Mucosa of descending colon (tissue), 3 donors: ENCODE data around the gene SRCAP. TPM values are rescaled to one million over a fixed set of nuclear protein-coding genes. Genes with fewer than 3 reads are reported as not detected.

Source experiments
- ATAC-seq: fragments of 200-7000 bp; cut with Tn5 transposase; one replicate; pipeline ENCODE4 v1.9.1; 2020; ENCODE audit warnings: mild to moderate bottlenecking, moderate library complexity
- DNase-seq, 3 donors: peaks; one replicate each; pipeline ENCODE4 v3.0.0-alpha.2; 2020
- H3K36me3 ChIP-seq: fragments of 200-600 bp; one replicate; pipeline ENCODE4 v1.8.0; 2021; ENCODE audit warnings: low read depth, mild to moderate bottlenecking
- H3K4me1 ChIP-seq: fragments of 200-600 bp; one replicate; pipeline ENCODE4 v1.8.0; 2021; ENCODE audit warnings: low read depth, mild to moderate bottlenecking
- H3K4me3 ChIP-seq: fragments of 200-600 bp; one replicate; pipeline ENCODE4 v1.8.0; 2021; ENCODE audit warnings: mild to moderate bottlenecking
- H3K9me3 ChIP-seq: fragments of 200-600 bp; one replicate; pipeline ENCODE4 v1.8.0; 2021; ENCODE audit warnings: mild to moderate bottlenecking
- CTCF ChIP-seq: fragments of 200-600 bp; IDR thresholded peaks from one replicate; pipeline ENCODE4 v1.8.0; 2022; ENCODE audit warnings: antibody characterized with exemption, mild to moderate bottlenecking
- intact Hi-C, 2 donors: fragments of 100-400 bp; cut with DNase I in 1 of 2; cut with micrococcal nuclease in 1 of 2; formaldehyde crosslinking; loops; one replicate each; pipeline versions ENCODE4 v1.11.0 to v1.11.1; 2022; cut with DNase I, micrococcal nuclease
- total RNA-seq, 3 donors: library from RNA; stranded (reverse); fragmentation: NEBNext Ultra II Directional in 2 of 3; extraction: Animal tissue kit (Norgen Biotek cat#: 25700) in 2 of 3; gene quantifications; one replicate each; pipeline versions ENCODE4 v1.2.1 to v1.2.4, GENCODE V29; 2021 to 2023
- donor health status: DM: no; HTN: no; CAD: no; lungs with moderate emphysema.
- donor health status: DM: no; HTN: no; CAD: no.
- donor health status: DM: no; HTN: yes; CAD: no.

Gene SRCAP
- total RNA-seq, 3 donors from 2014 or later = 64.8 to 88.9 (median 65.4) TPM

GRCh38 chr16:30780021-30780420 is 81.0 kb downstream of the SRCAP start:
- peaks cover 23% of the 10 kb centered on the region for H3K4me1 ChIP-seq
- H3K9me3 ChIP-seq = no peaks in the 10 kb centered on the region
- no peak for ATAC-seq
- intact Hi-C loops = no loop called here
- H3K4me3 ChIP-seq = no peak overlapping the region
- H3K36me3 ChIP-seq = no peaks in the 10 kb centered on the region
- no peak for DNase-seq
- TF ChIP-seq CTCF = no peak

GRCh38 chr16:30780549-30780948 is 81.6 kb downstream of the SRCAP start:
- DNase-seq (no peak), ATAC-seq (no peak)
- intact Hi-C loops = no loop called here

GRCh38 chr16:30782486-30783279 is 83.7 kb downstream of the SRCAP start:
- ATAC-seq (no peak), DNase-seq (no peak)
- no peak for TF ChIP-seq CTCF
- H3K4me1 ChIP-seq = peaks cover 9% of the 10 kb centered on the region
- no peaks in the 10 kb centered on the region for H3K9me3 ChIP-seq
- H3K4me3 ChIP-seq = no peak overlapping the region
- intact Hi-C loops = no loop called here
- no peaks in the 10 kb centered on the region for H3K36me3 ChIP-seq

More at GRCh38 chr16:30780549-30780948, 81.6 kb downstream of the SRCAP start:
- H3K9me3 ChIP-seq = no peaks in the 10 kb centered on the region
- H3K4me3 ChIP-seq = no peak overlapping the region
- H3K4me1 ChIP-seq = peaks cover 19% of the 10 kb centered on the region
- no peak for TF ChIP-seq CTCF
- no peaks in the 10 kb centered on the region for H3K36me3 ChIP-seq

- intact Hi-C loops = no loop called here
- Histone ChIP-seq H3K4me1 (peaks cover 10% of the 10 kb centered on the region), H3K9me3 (no peaks in the 10 kb centered on the region), H3K4me3 (no peak overlapping the region), H3K36me3 (no peaks in the 10 kb centered on the region)
- DNase-seq (no peak), ATAC-seq (no peak)
- no peak for TF ChIP-seq CTCF
Observed at GRCh38 chr16:30783280-30784109, 84.5 kb downstream of the SRCAP start.

GRCh38 chr16:30784215-30784614 is 85.2 kb downstream of the SRCAP start:
- DNase-seq = no peak
- no peaks in the 10 kb centered on the region for H3K9me3 ChIP-seq
- no peak for ATAC-seq

More at GRCh38 chr16:30784215-30784614, 85.2 kb downstream of the SRCAP start:
- intact Hi-C loops = no loop called here
- no peak overlapping the region for H3K4me3 ChIP-seq
- TF ChIP-seq CTCF = no peak
- no peaks in the 10 kb centered on the region for H3K36me3 ChIP-seq
- peaks cover 10% of the 10 kb centered on the region for H3K4me1 ChIP-seq
